Keratinocyte (primary cell): Measurements from ENCODE around the gene C22orf15. TPM values are rescaled to one million over a fixed set of nuclear protein-coding genes. Genes with fewer than 3 reads are reported as not detected.

ENCODE experiments used
- DNase-seq: peaks from one replicate; pipeline ENCODE4 v3.0.0-alpha.2; 2011; ENCODE audit warnings: low read depth, missing footprints, low spot score
- FAIRE-seq: peaks from 2 replicates; lab custom pipeline; 2011; peaks lifted over from hg19 to GRCh38; lab: Jason Lieb, UNC
- H2AFZ ChIP-seq: 2 replicates; pipeline ENCODE4 v1.6.0; 2012; ENCODE audit warnings: low read length, control low read depth, inconsistent platforms; ENCODE audit not compliant: control insufficient read depth
- H3K27ac ChIP-seq: 2 replicates; pipeline ENCODE4 v1.5.1; 2011; ENCODE audit warnings: low read length; ENCODE audit not compliant: control insufficient read depth, insufficient read depth
- H3K27me3 ChIP-seq: 3 replicates; pipeline ENCODE4 v1.6.0; 2011; ENCODE audit warnings: low read length; ENCODE audit not compliant: control insufficient read depth, insufficient read depth; ENCODE audit errors: extremely low read depth
- H3K36me3 ChIP-seq, 2 experiments: 2 replicates in 1 of 2; 3 replicates in 1 of 2; pipeline ENCODE4 v1.5.1; 2011; ENCODE audit warnings: low read length in 2 of 2, mild to moderate bottlenecking in 1 of 2; ENCODE audit not compliant: control insufficient read depth in 2 of 2, insufficient read depth in 2 of 2; ENCODE audit errors: extremely low read depth in 1 of 2
- H3K4me1 ChIP-seq: 3 replicates; pipeline ENCODE4 v1.5.1; 2011; ENCODE audit warnings: low read length; ENCODE audit not compliant: control insufficient read depth, insufficient read depth; ENCODE audit errors: extremely low read depth
- H3K4me2 ChIP-seq: 3 replicates; pipeline ENCODE4 v1.6.0; 2011; ENCODE audit warnings: low read depth, low read length; ENCODE audit not compliant: control insufficient read depth, insufficient read depth; ENCODE audit errors: extremely low read depth
- H3K4me3 ChIP-seq, 3 experiments: fragments of 200-600 bp in 1 of 3; sonication (generic) in 1 of 3; 2 replicates in 2 of 3; 3 replicates in 1 of 3; pipeline ENCODE4 v1.5.1; 2011 to 2016; ENCODE audit warnings: low read length in 3 of 3, mild to moderate bottlenecking in 3 of 3, control low read depth in 2 of 3, inconsistent platforms in 1 of 3, low read depth in 1 of 3, mixed read lengths in 1 of 3, mixed run types in 1 of 3, moderate library complexity in 1 of 3; ENCODE audit not compliant: control insufficient read depth in 2 of 3, insufficient read depth in 2 of 3; ENCODE audit errors: extremely low read depth in 1 of 3
- H3K79me2 ChIP-seq: 2 replicates; pipeline ENCODE4 v1.6.0; 2012; ENCODE audit warnings: low read length; ENCODE audit not compliant: control insufficient read depth, insufficient read depth
- H3K9ac ChIP-seq: 3 replicates; pipeline ENCODE4 v1.6.0; 2011; ENCODE audit warnings: low read length; ENCODE audit not compliant: control insufficient read depth, insufficient read depth; ENCODE audit errors: extremely low read depth
- H3K9me1 ChIP-seq: 3 replicates; pipeline ENCODE4 v1.6.0; 2011; ENCODE audit warnings: low read length; ENCODE audit not compliant: control insufficient read depth, insufficient read depth; ENCODE audit errors: extremely low read depth
- H3K9me3 ChIP-seq: 2 replicates; pipeline ENCODE4 v1.5.1; 2012; ENCODE audit warnings: low read depth, low read length; ENCODE audit not compliant: control insufficient read depth
- H4K20me1 ChIP-seq: 3 replicates; pipeline ENCODE4 v1.6.0; 2011; ENCODE audit warnings: low read length; ENCODE audit not compliant: control insufficient read depth, insufficient read depth; ENCODE audit errors: extremely low read depth
- EZH2 ChIP-seq: IDR thresholded peaks from one replicate; pipeline ENCODE4 v1.6.1; 2012; ENCODE audit warnings: inconsistent platforms, mild to moderate bottlenecking, low read length, moderate library complexity
- dilution Hi-C: fragments of 300-500 bp; cut with MboI; formaldehyde crosslinking; loops from one replicate; pipeline ENCODE4 v1.7.0; 2020; ENCODE audit warnings: low sequenced_read_pairs; ENCODE audit not compliant: extremely low pct_ligation_motif_present
- polyA plus RNA-seq, 5 experiments: library from polyadenylated mRNA; depleted of rRNA in 3 of 5; stranded (reverse) in 3 of 5; stranded (forward) in 1 of 5; unstranded in 1 of 5; fragments of >200 nt; gene quantifications; 1 replicate in 1 of 5; 2 replicates in 3 of 5; 3 replicates in 1 of 5; pipeline versions ENCODE4 v1.2.1 to v1.2.3, GENCODE V29; 2011 to 2012; ENCODE audit warnings: missing spikeins in 2 of 5, low read depth in 1 of 5, low replicate concordance in 1 of 5
- TF ChIP-seq, protein P1 (sequence below), 3 experiments: IDR thresholded peaks in 1 of 3; conservative IDR thresholded peaks in 1 of 3; optimal IDR thresholded peaks in 1 of 3; 2 replicates in 2 of 3; 3 replicates in 1 of 3; pipeline versions ENCODE3 to v1.5.1; 2011; ENCODE audit warnings: low read length in 3 of 3, mild to moderate bottlenecking in 3 of 3, moderate library complexity in 2 of 3, control low read depth in 1 of 3, inconsistent platforms in 1 of 3; ENCODE audit not compliant: insufficient read depth in 2 of 3; ENCODE audit errors: extremely low read depth in 1 of 3

Gene C22orf15
- polyA plus RNA-seq, 1 donor (not counting 4 experiments of a cell fraction or from before 2014, with no cell fraction given), result not detected

DNA sequence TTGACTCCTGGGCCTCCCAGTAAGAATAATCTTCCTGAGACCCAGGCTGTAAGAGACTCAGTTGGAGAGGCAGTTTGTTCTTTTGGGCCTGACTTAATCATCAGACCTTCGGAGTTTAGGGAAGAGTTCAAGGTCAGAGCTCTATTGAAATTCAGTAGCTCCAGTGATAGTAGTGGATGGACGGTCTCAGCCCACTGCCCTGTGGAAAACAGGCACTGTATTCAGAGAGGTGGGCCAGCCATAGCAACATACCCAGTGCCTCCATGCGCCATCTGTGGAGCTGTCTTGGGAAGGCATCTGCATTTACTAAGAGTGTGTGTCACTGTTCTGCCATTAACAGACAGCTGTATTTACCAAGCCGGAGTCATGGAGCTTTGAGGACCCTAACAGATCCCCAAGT, 26.8 kb downstream of the C22orf15 start:
- Histone ChIP-seq H3K27ac (no peak overlapping the region), H3K79me2 (peaks cover 51% of the 10 kb centered on the region), H3K27me3 (no peaks in the 10 kb centered on the region), H3K9ac (no peak overlapping the region), H2AFZ (no peak overlapping the region), H4K20me1 (peaks cover 13% of the 10 kb centered on the region), H3K9me3 (no peaks in the 10 kb centered on the region), H3K9me1 (no peaks in the 10 kb centered on the region), H3K4me1 (peaks cover 12% of the 10 kb centered on the region), H3K36me3 (peaks cover 12 to 13% of the 10 kb centered on the region in 2 experiments), H3K4me3 (no peak overlapping the region), H3K4me2 (no peak overlapping the region)
- dilution Hi-C loops, result no loop called here
- FAIRE-seq (no peak), DNase-seq (no peak)
- TF ChIP-seq, protein P1, sequence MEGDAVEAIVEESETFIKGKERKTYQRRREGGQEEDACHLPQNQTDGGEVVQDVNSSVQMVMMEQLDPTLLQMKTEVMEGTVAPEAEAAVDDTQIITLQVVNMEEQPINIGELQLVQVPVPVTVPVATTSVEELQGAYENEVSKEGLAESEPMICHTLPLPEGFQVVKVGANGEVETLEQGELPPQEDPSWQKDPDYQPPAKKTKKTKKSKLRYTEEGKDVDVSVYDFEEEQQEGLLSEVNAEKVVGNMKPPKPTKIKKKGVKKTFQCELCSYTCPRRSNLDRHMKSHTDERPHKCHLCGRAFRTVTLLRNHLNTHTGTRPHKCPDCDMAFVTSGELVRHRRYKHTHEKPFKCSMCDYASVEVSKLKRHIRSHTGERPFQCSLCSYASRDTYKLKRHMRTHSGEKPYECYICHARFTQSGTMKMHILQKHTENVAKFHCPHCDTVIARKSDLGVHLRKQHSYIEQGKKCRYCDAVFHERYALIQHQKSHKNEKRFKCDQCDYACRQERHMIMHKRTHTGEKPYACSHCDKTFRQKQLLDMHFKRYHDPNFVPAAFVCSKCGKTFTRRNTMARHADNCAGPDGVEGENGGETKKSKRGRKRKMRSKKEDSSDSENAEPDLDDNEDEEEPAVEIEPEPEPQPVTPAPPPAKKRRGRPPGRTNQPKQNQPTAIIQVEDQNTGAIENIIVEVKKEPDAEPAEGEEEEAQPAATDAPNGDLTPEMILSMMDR (optimal IDR thresholded peaks at IDR 0.05 in 1 of 3, IDR thresholded peaks at IDR 0.05 in 1 of 3, conservative IDR thresholded peaks at IDR 0.05 in 1 of 3; ENCODE audit: extremely low read depth in 1 of 3, insufficient read depth in 2 of 3, low read length in 3 of 3), result peak in 1 of 3 experiments; percentile 7
- TF ChIP-seq EZH2, result no peak

DNA sequence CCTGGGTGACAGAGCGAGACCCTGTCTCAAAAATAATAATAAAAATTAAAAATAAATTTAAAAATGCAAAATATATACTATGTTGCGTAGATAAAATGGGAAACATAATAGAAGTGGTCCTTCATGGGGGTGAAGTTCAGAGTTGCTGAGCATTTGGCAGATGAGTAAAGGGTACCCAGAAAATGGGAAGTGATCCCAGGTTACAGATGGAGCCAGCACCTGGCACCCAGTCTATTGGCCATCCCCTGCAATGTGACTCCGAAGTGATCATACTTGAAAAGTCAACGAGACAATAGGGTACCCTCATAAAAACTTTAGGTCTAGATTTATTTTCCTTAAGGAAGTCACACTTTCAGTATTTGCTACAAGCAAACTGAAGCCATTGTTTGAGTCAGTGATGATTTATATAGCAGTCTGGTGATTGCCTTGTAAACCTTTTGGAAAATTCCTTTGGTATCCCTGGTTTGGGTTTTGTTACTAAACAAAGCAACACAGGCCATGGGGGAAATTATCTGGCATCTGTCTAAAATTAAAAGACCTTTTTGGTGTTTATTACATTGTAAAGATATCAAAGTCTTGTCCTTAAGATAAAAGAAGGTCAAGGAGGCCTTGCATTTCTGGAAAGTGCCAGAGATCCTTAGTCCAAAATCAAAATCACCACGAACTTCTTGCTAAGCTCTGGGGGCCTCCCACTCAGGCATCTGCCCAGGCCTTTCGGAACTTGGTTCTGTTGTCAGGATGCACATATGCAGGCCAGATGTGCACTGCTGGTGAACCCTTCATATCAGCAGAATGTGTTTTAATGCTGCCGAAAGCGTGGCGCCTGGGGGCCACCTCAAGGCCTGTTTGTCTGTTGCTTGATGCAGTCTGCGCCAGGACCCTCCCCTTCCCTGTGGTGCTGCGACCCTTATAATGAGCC, 28.3 kb downstream of the C22orf15 start:
- H3K4me2 ChIP-seq, result no peak overlapping the region
- no peaks in the 10 kb centered on the region for H3K9me3 ChIP-seq
- no peak for TF ChIP-seq EZH2
- TF ChIP-seq, protein P1 (optimal IDR thresholded peaks at IDR 0.05 in 1 of 3, IDR thresholded peaks at IDR 0.05 in 1 of 3, conservative IDR thresholded peaks at IDR 0.05 in 1 of 3; ENCODE audit: extremely low read depth in 1 of 3, insufficient read depth in 2 of 3, low read length in 3 of 3), result no peak
- no peaks in the 10 kb centered on the region for H3K27me3 ChIP-seq
- peaks cover 13% of the 10 kb centered on the region for H4K20me1 ChIP-seq
- no peaks in the 10 kb centered on the region for H3K9me1 ChIP-seq
- no peak overlapping the region for H3K27ac ChIP-seq
- H3K4me3 ChIP-seq, result no peak overlapping the region
- dilution Hi-C loops, result no loop called here
- no peak overlapping the region for H2AFZ ChIP-seq
- DNase-seq, result no peak
- peaks cover 12 to 14% of the 10 kb centered on the region in 2 experiments for H3K36me3 ChIP-seq
- no peak for FAIRE-seq
- H3K79me2 ChIP-seq, result peaks cover 51% of the 10 kb centered on the region
- H3K9ac ChIP-seq, result no peak overlapping the region
- H3K4me1 ChIP-seq, result peaks cover 11% of the 10 kb centered on the region
